Gastroesophageal sphincter (tissue), 4 donors: ENCODE data around the gene ADAMTS2. TPM values are rescaled to one million over a fixed set of nuclear protein-coding genes. Genes with fewer than 3 reads are reported as not detected.

ENCODE experiments used
- ATAC-seq: fragments of 150-250 bp; one replicate; pipeline ENCODE4 v1.9.1; 2016; ENCODE audit warnings: mild to moderate bottlenecking, moderate library complexity
- H3K27ac ChIP-seq, 4 donors: fragments of 200-600 bp; sonication (generic) in 3 of 4; 1 replicate in 3 of 4; 2 replicates in 1 of 4; pipeline ENCODE4 v1.5.1; 2016 to 2019
- H3K27me3 ChIP-seq: fragments of 200-600 bp; sonication (generic); one replicate; pipeline ENCODE4 v1.5.1; 2019
- H3K36me3 ChIP-seq, 2 donors: fragments of 200-600 bp; sonication (generic); one replicate each; pipeline ENCODE4 v1.5.1; 2019; ENCODE audit warnings: control low read depth in 1 of 2
- H3K4me1 ChIP-seq, 3 donors: fragments of 200-600 bp; sonication (generic); 1 replicate in 2 of 3; 2 replicates in 1 of 3; pipeline ENCODE4 v1.5.1; 2016 to 2019; ENCODE audit warnings: control low read depth in 2 of 3
- H3K4me3 ChIP-seq, 2 donors: fragments of 200-600 bp; sonication (generic); one replicate each; pipeline ENCODE4 v1.5.1; 2019; ENCODE audit warnings: mild to moderate bottlenecking in 1 of 2, moderate library complexity in 1 of 2
- H3K9me3 ChIP-seq, 3 donors: fragments of 200-600 bp; sonication (generic); one replicate each; pipeline ENCODE4 v1.5.1; 2017 to 2019; ENCODE audit warnings: control low read depth in 2 of 3
- CTCF ChIP-seq, 4 experiments: fragments of 200-600 bp in 2 of 4; fragments of 450-650 bp in 2 of 4; sonication (generic) in 1 of 4; IDR thresholded peaks; one replicate each; pipeline ENCODE4 v1.5.1; 2017 to 2019; ENCODE audit warnings: antibody characterized with exemption in 4 of 4, mild to moderate bottlenecking in 2 of 4, moderate library complexity in 2 of 4
- EP300 ChIP-seq: sonication (generic); formaldehyde crosslinking; IDR thresholded peaks from one replicate; pipeline ENCODE4 v1.6.1; 2017; ENCODE audit warnings: antibody characterized with exemption, mild to moderate bottlenecking
- POLR2A ChIP-seq, 2 donors: fragments of 450-650 bp; IDR thresholded peaks; one replicate each; pipeline ENCODE4 v1.6.1; 2017; ENCODE audit warnings: antibody characterized with exemption in 2 of 2, mild to moderate bottlenecking in 2 of 2, moderate library complexity in 1 of 2
- POLR2AphosphoS5 ChIP-seq: sonication (generic); formaldehyde crosslinking; IDR thresholded peaks from one replicate; pipeline ENCODE4 v1.6.1; 2017; ENCODE audit warnings: antibody characterized with exemption
- WGBS, 2 donors: methylation state at CpG; one replicate each; pipeline ENCODE4 v1.1.5; 2018; ENCODE audit warnings: low coverage in 1 of 2; 5-methylcytosine and 5-hydroxymethylcytosine counted together
- total RNA-seq, 4 donors: library from RNA; depleted of rRNA; stranded (reverse); fragments of >200 nt; gene quantifications; one replicate each; pipeline ENCODE4 v1.1.0, GENCODE V29; 2016

Gene ADAMTS2
- total RNA-seq, 4 donors from 2014 or later = 14.8 to 24.8 (median 22.6) TPM

GRCh38 chr5:179234563-179235135 lies 110.6 kb downstream of the ADAMTS2 start:
- H3K27me3 ChIP-seq = no peaks in the 10 kb centered on the region
- TF ChIP-seq CTCF (IDR thresholded peaks at IDR 0.05) (no peak), POLR2AphosphoS5 (no peak), POLR2A (IDR thresholded peaks at IDR 0.05) (no peak), EP300 (no peak)
- ATAC-seq = no peak
- no peak overlapping the region for H3K4me3 ChIP-seq
- peaks cover 0 to 11% (median 0%) of the 10 kb centered on the region in 3 donors for H3K9me3 ChIP-seq
- H3K36me3 ChIP-seq = no peaks in the 10 kb centered on the region
- no peaks in the 10 kb centered on the region for H3K4me1 ChIP-seq
- no peak overlapping the region for H3K27ac ChIP-seq
- WGBS, 2 donors = 89 to 98% methylated on average over 4 to 9 of the region's 12 CpGs

DNA sequence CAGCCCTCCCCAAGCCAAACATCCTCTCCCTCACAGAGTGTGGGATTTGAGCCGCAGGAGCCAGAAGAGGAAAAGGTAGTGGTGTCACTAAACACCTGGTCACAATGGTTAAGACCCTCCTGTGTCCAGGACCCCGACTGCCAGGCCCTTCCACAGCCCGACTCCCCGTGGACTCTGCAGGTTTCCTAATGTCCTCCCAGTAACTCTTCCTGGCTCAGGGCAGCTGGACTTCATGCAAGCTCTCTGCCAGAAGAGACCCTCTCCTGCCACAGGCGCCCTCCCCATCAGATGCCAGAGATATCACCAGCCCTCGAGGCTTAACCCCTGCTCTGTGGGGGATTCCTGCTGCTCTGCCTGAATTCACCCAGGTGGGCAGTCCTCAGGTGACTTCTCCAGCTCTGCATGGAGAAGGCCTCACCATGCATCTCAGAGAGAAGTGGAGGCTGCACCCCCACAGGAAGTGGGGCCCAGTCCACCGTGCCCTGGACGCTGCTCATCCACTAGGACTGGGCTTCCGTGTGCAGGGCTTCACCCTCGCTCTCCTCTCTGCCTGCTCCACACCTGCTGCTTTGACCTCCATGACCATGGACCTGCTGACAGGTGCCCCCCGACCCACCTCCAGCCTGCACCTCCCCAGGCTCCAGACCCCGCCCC lies 111.2 kb downstream of the ADAMTS2 start:
- Histone ChIP-seq H3K4me3 (no peak overlapping the region), H3K36me3 (no peaks in the 10 kb centered on the region), H3K27ac (no peak overlapping the region), H3K4me1 (no peaks in the 10 kb centered on the region), H3K9me3 (peaks cover 0 to 11% (median 0%) of the 10 kb centered on the region in 3 donors), H3K27me3 (no peaks in the 10 kb centered on the region)
- 86 to 100% methylated on average over 1 to 4 of the region's 12 CpGs for WGBS, 2 donors
- TF ChIP-seq POLR2A (IDR thresholded peaks at IDR 0.05) = no peak
- TF ChIP-seq EP300 = no peak
- no peak for TF ChIP-seq POLR2AphosphoS5
- no peak for TF ChIP-seq CTCF (IDR thresholded peaks at IDR 0.05)
- ATAC-seq = no peak

DNA sequence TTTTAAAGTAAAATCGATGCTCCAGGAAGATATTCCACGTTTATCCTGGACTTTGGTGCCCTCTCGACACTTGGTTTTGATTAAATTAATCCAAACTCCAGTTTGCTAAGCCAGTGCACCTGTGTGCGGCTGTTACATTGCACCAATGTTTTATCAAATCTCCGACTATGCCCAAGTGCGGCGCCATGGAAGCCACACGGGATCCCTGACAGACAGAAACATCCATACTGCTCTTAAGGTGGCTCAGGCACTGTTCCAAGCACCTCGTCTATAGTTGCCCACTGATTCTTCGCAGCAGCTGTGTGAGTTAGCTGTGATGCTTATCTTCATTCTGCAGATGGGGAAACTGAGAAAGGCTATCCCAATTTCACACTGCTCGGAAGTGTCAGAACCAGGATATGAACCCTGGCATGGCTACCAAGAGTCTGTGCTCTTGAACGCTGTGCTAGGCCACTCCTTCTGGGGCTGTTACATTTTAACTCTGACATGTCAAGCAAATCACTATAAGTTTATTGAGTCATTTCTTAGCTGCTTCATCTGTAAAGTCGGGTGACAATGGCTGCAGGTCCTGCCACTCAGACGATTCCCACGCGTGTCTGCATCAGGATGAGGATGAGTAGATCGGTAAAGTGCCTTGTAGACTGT lies 113.0 kb downstream of the ADAMTS2 start:
- ATAC-seq = no peak
- Histone ChIP-seq H3K36me3 (no peaks in the 10 kb centered on the region), H3K4me3 (no peak overlapping the region), H3K27ac (no peak overlapping the region), H3K9me3 (peaks cover 0 to 10% (median 0%) of the 10 kb centered on the region in 3 donors), H3K4me1 (peaks cover 0 to 8% (median 0%) of the 10 kb centered on the region in 3 donors), H3K27me3 (no peaks in the 10 kb centered on the region)
- 77 to 86% methylated on average over 11 to 17 of the region's 17 CpGs for WGBS, 2 donors
- TF ChIP-seq EP300 = no peak
- no peak for TF ChIP-seq POLR2A (IDR thresholded peaks at IDR 0.05)
- TF ChIP-seq POLR2AphosphoS5 = no peak

DNA sequence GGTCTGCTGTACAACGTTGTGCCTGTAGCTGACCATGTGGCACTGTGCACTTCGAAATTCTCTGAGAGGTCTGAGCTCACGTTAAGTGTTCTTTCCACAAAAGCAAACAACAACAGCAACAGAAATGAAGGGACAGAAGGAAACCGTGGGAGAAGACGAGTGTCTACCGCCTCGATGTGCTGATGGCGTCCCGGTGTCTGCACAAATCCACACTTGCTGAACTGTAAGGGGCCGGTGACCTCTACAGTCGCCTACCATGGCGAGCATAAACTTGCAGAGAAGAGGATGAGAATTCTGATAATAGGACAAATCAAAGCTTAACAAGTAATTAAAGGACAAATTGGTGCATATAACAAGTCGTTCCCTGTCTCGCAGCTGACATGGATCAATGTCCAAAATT lies 114.0 kb downstream of the ADAMTS2 start:
- Histone ChIP-seq H3K27me3 (no peaks in the 10 kb centered on the region), H3K9me3 (peaks cover 0 to under 1% (median 0%) of the 10 kb centered on the region in 3 donors), H3K4me1 (peaks cover 0 to 9% (median 0%) of the 10 kb centered on the region in 3 donors), H3K4me3 (no peak overlapping the region), H3K36me3 (no peaks in the 10 kb centered on the region), H3K27ac (no peak overlapping the region)
- TF ChIP-seq POLR2AphosphoS5 (no peak), CTCF (IDR thresholded peaks at IDR 0.05) (no peak), POLR2A (IDR thresholded peaks at IDR 0.05) (no peak), EP300 (no peak)
- no peak for ATAC-seq
- 82 to 90% methylated on average over 4 to 14 of the region's 14 CpGs for WGBS, 2 donors

DNA sequence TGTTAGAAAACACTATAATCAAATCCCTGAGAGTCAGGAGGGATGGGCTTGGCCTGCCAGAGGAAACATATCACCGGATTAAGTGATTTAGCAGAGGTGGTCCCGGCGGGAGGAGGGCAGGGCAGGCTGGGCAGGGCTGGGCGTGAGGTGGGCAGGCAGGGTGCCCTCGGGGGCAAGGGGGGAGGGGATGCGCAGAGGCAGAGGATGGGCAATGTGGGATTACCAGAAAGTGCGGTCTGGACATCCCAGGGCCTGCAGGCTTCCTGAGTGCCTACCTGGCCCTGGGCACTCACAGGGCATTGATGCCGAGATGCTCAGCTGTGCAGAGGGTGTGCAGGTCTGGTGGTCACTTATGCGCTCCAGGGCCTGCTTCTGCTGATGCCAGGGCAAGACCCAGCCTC lies 115.2 kb downstream of the ADAMTS2 start:
- no peak for ATAC-seq
- WGBS, 2 donors = 61 to 90% methylated on average over 2 to 7 of the region's 9 CpGs

More for the DNA sequence above, 115.2 kb downstream of the ADAMTS2 start:
- TF ChIP-seq CTCF (IDR thresholded peaks at IDR 0.05) (no peak), EP300 (no peak), POLR2AphosphoS5 (no peak), POLR2A (IDR thresholded peaks at IDR 0.05) (no peak)
- H3K36me3 ChIP-seq = no peaks in the 10 kb centered on the region
- no peaks in the 10 kb centered on the region for H3K9me3 ChIP-seq
- H3K27ac ChIP-seq = no peak overlapping the region
- H3K4me1 ChIP-seq = peaks cover 0 to 9% (median 0%) of the 10 kb centered on the region in 3 donors
- H3K4me3 ChIP-seq = no peak overlapping the region
- H3K27me3 ChIP-seq = no peaks in the 10 kb centered on the region
